Neural progenitor cell (in vitro differentiated cells): Measurements from ENCODE around the gene PAH.

Experiments
- EZH2 ChIP-seq: fragments of 200-600 bp; sonication (generic); IDR thresholded peaks from 2 replicates; pipeline ENCODE4 v1.6.1; 2017; ENCODE audit warnings: antibody characterized with exemption, mild to moderate bottlenecking, moderate library complexity
- TF ChIP-seq, protein P1 (sequence below): fragments of 200-600 bp; sonication (generic); IDR thresholded peaks from 2 replicates; pipeline ENCODE4 v1.5.1; 2017; ENCODE audit warnings: antibody characterized with exemption, mild to moderate bottlenecking

GRCh38 chr12:102883204-102883799 is 33.7 kb downstream of the PAH start:
- TF ChIP-seq, protein P1, sequence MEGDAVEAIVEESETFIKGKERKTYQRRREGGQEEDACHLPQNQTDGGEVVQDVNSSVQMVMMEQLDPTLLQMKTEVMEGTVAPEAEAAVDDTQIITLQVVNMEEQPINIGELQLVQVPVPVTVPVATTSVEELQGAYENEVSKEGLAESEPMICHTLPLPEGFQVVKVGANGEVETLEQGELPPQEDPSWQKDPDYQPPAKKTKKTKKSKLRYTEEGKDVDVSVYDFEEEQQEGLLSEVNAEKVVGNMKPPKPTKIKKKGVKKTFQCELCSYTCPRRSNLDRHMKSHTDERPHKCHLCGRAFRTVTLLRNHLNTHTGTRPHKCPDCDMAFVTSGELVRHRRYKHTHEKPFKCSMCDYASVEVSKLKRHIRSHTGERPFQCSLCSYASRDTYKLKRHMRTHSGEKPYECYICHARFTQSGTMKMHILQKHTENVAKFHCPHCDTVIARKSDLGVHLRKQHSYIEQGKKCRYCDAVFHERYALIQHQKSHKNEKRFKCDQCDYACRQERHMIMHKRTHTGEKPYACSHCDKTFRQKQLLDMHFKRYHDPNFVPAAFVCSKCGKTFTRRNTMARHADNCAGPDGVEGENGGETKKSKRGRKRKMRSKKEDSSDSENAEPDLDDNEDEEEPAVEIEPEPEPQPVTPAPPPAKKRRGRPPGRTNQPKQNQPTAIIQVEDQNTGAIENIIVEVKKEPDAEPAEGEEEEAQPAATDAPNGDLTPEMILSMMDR, result peak; percentile 92
- no peak for TF ChIP-seq EZH2
